KOPT-K1 (cell line): ENCODE results near the gene MFSD8.
A peak's percentile ranks its signal among the peaks of the same experiment; 100 is the strongest.
"Not testable (repeated sequence)": the region's sequence is repeated elsewhere in the genome, so short reads cannot be mapped to it uniquely, and the experiment has no call there.

ENCODE experiments used
- H3K27ac ChIP-seq: fragments of 200-600 bp; sonication (generic); 2 replicates; pipeline ENCODE4 v1.5.1; 2016; ENCODE audit warnings: antibody characterized with exemption, mild to moderate bottlenecking, low read depth, low read length; ENCODE audit not compliant: poor library complexity, severe bottlenecking
- H3K36me3 ChIP-seq: fragments of 200-600 bp; sonication (generic); 2 replicates; pipeline ENCODE4 v1.5.1; 2017; ENCODE audit warnings: antibody characterized with exemption, mild to moderate bottlenecking, low read length, moderate library complexity; ENCODE audit not compliant: insufficient read depth
- H3K9me3 ChIP-seq: fragments of 200-600 bp; sonication (generic); 2 replicates; pipeline ENCODE4 v1.5.1; 2017; ENCODE audit warnings: antibody characterized with exemption, low read length, mild to moderate bottlenecking; ENCODE audit not compliant: insufficient read depth, poor library complexity, severe bottlenecking

Gene MFSD8

DNA sequence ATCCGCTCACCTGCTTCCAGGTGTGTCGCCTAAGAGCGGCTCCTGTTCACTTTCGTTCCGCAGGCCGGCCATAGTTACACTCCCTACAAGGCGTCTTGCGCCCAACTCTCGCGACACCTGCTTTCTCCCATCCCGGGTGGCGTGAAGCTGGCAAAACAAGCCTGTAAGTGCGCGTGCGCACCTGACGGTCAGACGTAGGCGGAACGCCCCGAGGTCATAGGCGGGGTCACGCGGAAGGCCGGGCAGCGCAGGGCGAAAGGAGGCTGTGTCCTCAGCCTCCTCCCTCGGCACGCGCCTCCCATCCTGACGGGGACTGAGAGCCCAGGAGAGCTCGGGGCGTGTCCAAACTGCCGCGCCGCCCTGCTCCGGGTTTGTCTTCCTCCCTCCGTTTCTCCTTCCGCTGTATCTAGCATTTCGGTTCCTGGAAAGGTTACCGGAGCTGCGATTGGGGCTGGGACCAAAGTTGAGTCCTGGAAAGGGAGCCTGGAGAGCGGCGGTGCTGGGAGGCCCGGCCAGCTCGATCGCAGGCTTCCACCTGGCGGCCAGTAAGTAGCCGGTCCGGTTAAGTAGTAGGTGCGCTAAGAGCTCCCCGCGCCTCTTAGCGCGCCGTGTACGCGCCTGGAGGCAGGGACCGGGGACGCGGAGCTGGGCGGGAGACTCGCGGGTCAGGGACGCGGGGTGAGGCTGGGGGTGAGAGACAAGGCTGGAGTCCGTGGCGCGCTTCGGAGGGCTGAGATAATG, at the start of gene MFSD8, which contains the start of gene ABHD18:
TSS of gene MFSD8 (minus strand) at position 112 of the 741 bp plus-strand sequence. CDS start at position 72, 40 bp downstream.
TSS of gene ABHD18 (plus strand) at position 345 of the 741 bp plus-strand sequence. CDS start 17,550 bp downstream, outside the sequence.
- peaks cover 20% of the 10 kb centered on the region for H3K36me3 ChIP-seq
- peak within 1 kb of the TSS; percentile 93 for H3K27ac ChIP-seq
- no peaks in the 10 kb centered on the region for H3K9me3 ChIP-seq

GRCh38 chr4:128009428-128009827, 44.5 kb upstream of the MFSD8 start:
- Histone ChIP-seq H3K36me3 (peaks cover 67% of the 10 kb centered on the region), H3K9me3 (no peaks in the 10 kb centered on the region), H3K27ac (no peak overlapping the region)

- Histone ChIP-seq H3K36me3 (peaks cover 61% of the 10 kb centered on the region), H3K27ac (no peak overlapping the region), H3K9me3 (no peaks in the 10 kb centered on the region)
Measured at GRCh38 chr4:128006592-128006991, 41.6 kb upstream of the MFSD8 start.

DNA sequence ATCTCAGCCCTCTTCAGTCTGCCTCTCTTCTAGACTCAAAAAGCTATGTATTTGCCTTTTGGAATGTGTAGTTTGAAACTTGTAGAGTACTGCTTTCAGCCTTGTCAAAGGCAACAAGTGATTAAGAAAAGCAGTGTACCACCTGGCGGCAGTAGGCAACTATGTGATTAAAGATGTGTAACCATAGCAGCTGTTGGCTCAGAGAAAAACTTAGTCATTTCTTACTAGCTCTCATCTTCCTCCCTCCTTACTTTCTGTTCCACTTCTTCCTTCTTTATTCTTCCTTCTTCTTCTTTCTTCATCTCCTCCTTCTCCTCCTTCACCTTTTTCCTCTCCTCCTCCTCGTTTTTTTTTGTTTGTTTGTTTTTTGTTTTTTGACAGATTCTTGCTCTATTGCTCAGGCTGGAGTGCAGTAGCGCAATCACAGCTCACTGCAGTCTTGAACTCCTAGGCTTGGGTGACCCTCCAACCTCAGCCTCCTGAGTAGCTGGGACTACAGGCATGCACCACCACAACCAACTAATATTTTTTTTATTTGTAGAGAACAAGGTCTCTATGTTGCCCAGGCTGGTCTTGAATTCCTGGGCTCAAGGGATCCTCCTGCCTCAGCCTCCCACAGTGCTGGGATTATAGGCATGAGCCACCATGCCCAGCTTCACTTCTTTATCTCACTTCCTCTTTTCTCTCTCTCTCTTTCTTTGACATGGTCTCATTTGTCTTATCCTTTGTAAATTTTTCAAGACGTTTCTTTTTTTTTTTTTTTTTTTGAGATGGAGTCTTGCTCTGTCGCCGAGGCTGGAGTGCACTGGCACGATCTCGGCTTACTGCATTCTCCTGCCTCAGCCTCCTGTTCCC, 32.8 kb upstream of the MFSD8 start:
- H3K36me3 ChIP-seq = peaks cover 80% of the 10 kb centered on the region
- H3K9me3 ChIP-seq = peaks cover 33% of the 10 kb centered on the region
- H3K27ac ChIP-seq = no peak overlapping the region

- peaks cover 81% of the 10 kb centered on the region for H3K36me3 ChIP-seq
- peaks cover 33% of the 10 kb centered on the region for H3K9me3 ChIP-seq
- H3K27ac ChIP-seq = not testable (repeated sequence)
Measured at GRCh38 chr4:127996521-127996920, 31.5 kb upstream of the MFSD8 start.

DNA sequence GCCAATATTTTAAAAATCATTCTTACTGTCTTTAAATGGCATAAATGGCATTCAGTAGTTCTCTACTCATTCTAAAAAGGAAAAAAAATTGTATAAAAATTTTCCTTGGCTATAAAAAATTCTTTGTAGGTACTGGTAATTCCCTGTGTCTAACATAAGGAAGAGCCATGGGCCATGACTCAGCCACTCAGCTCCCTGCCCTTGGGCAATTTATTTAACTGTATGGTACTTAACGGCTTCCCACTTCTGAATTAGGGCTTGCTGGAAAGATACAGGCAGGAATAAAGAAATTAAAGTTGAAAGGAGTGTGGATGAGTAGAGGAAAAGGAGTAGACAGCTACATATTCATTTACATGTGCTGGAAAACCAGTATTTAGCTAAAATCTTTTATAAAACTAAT, 30.8 kb upstream of the MFSD8 start:
- Histone ChIP-seq H3K9me3 (peaks cover 33% of the 10 kb centered on the region), H3K36me3 (peaks cover 87% of the 10 kb centered on the region), H3K27ac (no peak overlapping the region)

DNA sequence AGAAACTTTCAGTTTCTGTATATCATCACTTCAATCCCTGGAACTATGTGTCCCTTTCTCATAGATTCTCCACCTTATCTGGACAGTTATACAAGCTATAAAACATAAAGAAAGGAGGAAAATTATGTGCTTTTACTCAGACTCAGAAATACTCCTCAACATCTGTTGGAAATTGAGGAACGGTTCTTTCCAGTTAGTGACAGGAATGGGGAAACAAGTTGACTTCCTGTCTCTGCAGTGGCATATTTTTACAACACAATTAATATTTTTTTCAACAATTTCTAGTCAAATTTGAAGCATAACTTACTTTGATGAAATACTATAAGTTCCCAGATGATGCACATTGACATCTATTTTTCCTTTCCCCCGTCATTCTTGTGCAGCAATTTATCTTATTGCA, 28.2 kb upstream of the MFSD8 start:
- peaks cover 18% of the 10 kb centered on the region for H3K9me3 ChIP-seq
- no peak overlapping the region for H3K27ac ChIP-seq
- peaks cover 94% of the 10 kb centered on the region for H3K36me3 ChIP-seq

DNA sequence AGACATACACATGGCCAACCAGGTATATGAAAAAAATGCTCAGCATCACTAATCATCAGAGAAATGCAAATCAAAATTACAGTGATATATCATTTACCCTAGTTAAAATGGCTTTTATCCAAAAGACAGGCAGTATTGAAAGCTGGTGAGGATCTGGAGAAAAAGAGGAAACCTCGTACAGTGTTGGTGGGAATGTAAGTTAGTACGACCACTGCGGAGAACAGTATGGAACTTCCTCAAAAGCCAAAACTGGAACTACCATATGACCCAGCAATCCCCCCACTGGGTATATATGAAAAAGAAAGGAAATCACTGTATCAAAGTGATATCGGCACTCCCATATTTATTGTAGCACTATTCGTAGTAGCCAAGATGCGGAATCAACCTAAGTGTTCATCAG, 23.7 kb upstream of the MFSD8 start:
- Histone ChIP-seq H3K27ac (no peak overlapping the region), H3K9me3 (no peaks in the 10 kb centered on the region), H3K36me3 (peaks cover 93% of the 10 kb centered on the region)

DNA sequence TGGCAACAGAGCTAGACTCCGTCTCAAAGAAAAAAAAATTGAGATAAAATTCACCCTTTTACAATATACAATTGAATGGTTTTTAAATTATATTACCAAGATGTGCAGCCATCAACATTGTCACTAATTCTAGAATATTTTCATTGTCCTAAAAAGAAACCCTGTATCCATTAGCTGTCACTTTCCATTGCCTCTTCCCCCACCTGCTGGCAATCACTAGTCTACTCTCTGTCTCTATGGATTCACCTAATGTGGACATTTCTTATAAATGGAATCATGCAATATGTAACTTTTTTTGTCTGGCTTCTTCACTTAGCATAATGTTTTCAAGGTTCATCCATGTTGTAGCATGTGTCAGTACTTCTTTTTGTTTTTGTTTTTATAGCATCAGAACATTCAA, 21.0 kb upstream of the MFSD8 start:
- Histone ChIP-seq H3K36me3 (peaks cover 73% of the 10 kb centered on the region), H3K9me3 (no peaks in the 10 kb centered on the region), H3K27ac (no peak overlapping the region)

- peaks cover 11% of the 10 kb centered on the region for H3K9me3 ChIP-seq
- no peak overlapping the region for H3K27ac ChIP-seq
- peaks cover 53% of the 10 kb centered on the region for H3K36me3 ChIP-seq
Measured at GRCh38 chr4:127982445-127982844, 17.5 kb upstream of the MFSD8 start.

GRCh38 chr4:127978930-127979329, 14.0 kb upstream of the MFSD8 start:
- peaks cover 37% of the 10 kb centered on the region for H3K36me3 ChIP-seq
- H3K27ac ChIP-seq = no peak overlapping the region
- H3K9me3 ChIP-seq = peaks cover 11% of the 10 kb centered on the region

- peaks cover 11% of the 10 kb centered on the region for H3K9me3 ChIP-seq
- H3K36me3 ChIP-seq = peaks cover 52% of the 10 kb centered on the region
- H3K27ac ChIP-seq = no peak overlapping the region
Measured at GRCh38 chr4:127975121-127975770, 10.3 kb upstream of the MFSD8 start.

DNA sequence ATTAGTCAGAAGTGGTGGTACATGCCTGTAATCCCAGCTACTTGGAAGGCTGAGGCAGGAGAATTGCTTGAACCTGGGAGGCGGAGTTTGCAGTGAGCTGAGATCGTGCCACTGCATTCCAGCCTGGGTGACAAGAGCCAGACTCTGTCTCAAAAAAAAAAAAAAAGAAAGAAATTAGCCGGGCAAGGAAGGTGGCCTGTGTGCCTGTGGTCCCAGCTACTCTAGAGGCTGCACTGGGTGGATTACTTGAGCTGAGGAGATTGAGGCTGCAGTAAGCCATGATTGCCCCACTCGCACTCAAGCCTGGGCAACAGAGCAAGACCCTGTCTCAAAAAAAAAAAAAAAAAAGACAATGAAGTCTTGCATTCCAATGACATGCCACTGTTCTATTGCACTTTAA, 6.0 kb upstream of the MFSD8 start:
- not testable (repeated sequence) for H3K27ac ChIP-seq, H3K9me3 ChIP-seq
- H3K36me3 ChIP-seq = peaks cover 44% of the 10 kb centered on the region

DNA sequence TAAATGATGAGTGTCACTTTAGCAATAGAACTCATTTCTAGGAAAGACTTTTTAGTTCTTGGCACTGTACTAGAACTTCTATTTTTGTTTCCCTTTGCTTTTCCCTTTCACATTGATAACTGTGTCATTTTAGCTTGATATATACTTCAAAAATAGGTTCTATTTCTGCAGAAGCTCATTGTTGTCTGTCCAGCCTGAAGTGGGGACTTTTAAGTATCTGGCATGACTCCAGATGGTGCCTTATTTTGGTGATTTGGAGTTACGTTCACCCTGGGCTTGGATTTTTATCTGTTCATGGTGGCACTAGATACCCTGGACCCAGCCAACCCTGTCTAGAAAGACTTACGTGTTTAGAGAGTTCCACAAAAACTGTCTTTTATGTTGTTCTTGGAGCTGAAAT, 3.6 kb upstream of the MFSD8 start:
- Histone ChIP-seq H3K9me3 (no peaks in the 10 kb centered on the region), H3K27ac (no peak overlapping the region), H3K36me3 (peaks cover 30% of the 10 kb centered on the region)

DNA sequence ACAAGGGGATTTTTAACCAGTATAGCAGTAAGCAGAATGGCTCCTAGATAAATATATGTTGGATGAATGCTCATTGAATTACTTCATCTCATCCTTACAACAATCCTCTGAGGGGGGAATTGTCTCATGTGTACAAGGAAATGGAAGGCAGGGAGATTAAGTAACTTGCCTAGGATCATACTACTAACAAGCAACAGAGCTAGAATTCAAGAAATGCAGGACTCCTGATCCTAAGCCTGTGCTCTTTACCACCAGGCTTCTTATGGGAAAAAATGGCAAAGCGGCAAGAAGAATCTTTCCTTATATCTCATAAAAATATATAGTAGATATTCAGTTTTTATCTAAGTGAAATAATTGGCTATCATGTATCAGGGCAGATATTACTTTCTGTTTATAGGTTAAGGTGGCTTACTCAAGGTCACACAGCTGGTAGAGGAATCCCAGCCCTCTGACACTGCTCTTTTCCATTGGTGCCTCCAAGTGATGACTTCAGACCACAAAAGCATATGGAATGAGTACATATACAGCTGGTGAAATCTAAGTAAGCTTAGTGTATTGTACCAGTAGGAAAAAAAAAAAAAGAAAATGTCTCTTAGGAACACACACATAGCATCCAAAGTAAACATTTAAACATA, 2.3 kb upstream of the MFSD8 start:
- H3K36me3 ChIP-seq = peaks cover 21% of the 10 kb centered on the region
- H3K27ac ChIP-seq = no peak overlapping the region
- no peaks in the 10 kb centered on the region for H3K9me3 ChIP-seq
